HEK293 (cell line): ENCODE measurements around the gene ANO2.

Source experiments
- CTCF ChIA-PET: fragments of 350-600 bp; formaldehyde crosslinking; extraction: SDS; loops from one replicate; lab custom pipeline; 2021; ENCODE audit warnings: antibody characterized with exemption; lab: Yijun Ruan, JAX
- POLR2A ChIA-PET: fragments of 300-600 bp; formaldehyde crosslinking; extraction: SDS; loops from one replicate; lab custom pipeline; 2020; ENCODE audit warnings: antibody characterized with exemption, inconsistent platforms; lab: Yijun Ruan, JAX
- H3K27ac ChIP-seq: fragments of 200-500 bp; sonication (Bioruptor generic); 2 replicates; pipeline ENCODE4 v1.5.1; 2014; ENCODE audit warnings: low read depth, low read length, control low read depth, inconsistent platforms; ENCODE audit errors: extremely low read depth
- H3K36me3 ChIP-seq, 2 experiments: fragments of 200-500 bp in 1 of 2; sonication (Bioruptor generic) in 1 of 2; 1 replicate in 1 of 2; 2 replicates in 1 of 2; pipeline ENCODE4 v1.5.1; 2014 to 2017; ENCODE audit warnings: inconsistent platforms in 2 of 2, low read length in 2 of 2; ENCODE audit not compliant: control insufficient read depth in 2 of 2, insufficient read depth in 1 of 2
- H3K4me1 ChIP-seq: fragments of 200-500 bp; sonication (Bioruptor generic); 2 replicates; pipeline ENCODE4 v1.5.1; 2014; ENCODE audit warnings: mild to moderate bottlenecking, low read length, inconsistent platforms; ENCODE audit not compliant: control insufficient read depth, insufficient read depth
- H3K4me3 ChIP-seq: 2 replicates; pipeline ENCODE4 v1.5.1; 2011; ENCODE audit warnings: low read depth, mild to moderate bottlenecking, control low read depth, low read length, moderate library complexity
- H3K9me3 ChIP-seq: fragments of 200-500 bp; sonication (Bioruptor generic); 2 replicates; pipeline ENCODE4 v1.5.1; 2014; ENCODE audit warnings: low read depth, low read length, inconsistent platforms; ENCODE audit not compliant: control insufficient read depth, insufficient read depth
- GLI4 ChIP-seq: fragments of 450-650 bp; formaldehyde crosslinking; IDR thresholded peaks from 2 replicates; pipeline ENCODE4 v1.5.1; 2016; ENCODE audit warnings: missing biosample characterization, missing genetic modification characterization
- PRDM10 ChIP-seq: fragments of 450-650 bp; formaldehyde crosslinking; IDR thresholded peaks from 2 replicates; pipeline ENCODE4 v1.5.1; 2016; ENCODE audit warnings: missing biosample characterization, missing genetic modification characterization
- SETDB1 ChIP-seq: IDR thresholded peaks from one replicate; pipeline ENCODE4 v1.6.1; 2017; ENCODE audit warnings: mild to moderate bottlenecking, low read length, moderate library complexity, mixed read lengths; ENCODE audit not compliant: insufficient read length
- ZBTB20 ChIP-seq: fragments of 450-650 bp; formaldehyde crosslinking; IDR thresholded peaks from 2 replicates; pipeline ENCODE4 v1.5.1; 2016; ENCODE audit warnings: missing biosample characterization, missing genetic modification characterization
- ZNF114 ChIP-seq: fragments of 450-650 bp; formaldehyde crosslinking; IDR thresholded peaks from 2 replicates; pipeline ENCODE4 v1.5.0; 2017; ENCODE audit warnings: missing biosample characterization, missing genetic modification characterization
- ZNF211 ChIP-seq: fragments of 450-650 bp; formaldehyde crosslinking; IDR thresholded peaks from 2 replicates; pipeline ENCODE4 v1.5.1; 2016; ENCODE audit warnings: low read depth, missing biosample characterization, missing genetic modification characterization
- ZNF266 ChIP-seq: fragments of 450-650 bp; formaldehyde crosslinking; IDR thresholded peaks from 2 replicates; pipeline ENCODE4 v1.5.1; 2016; ENCODE audit warnings: missing biosample characterization, missing genetic modification characterization, low read depth
- ZNF302 ChIP-seq: fragments of 450-650 bp; formaldehyde crosslinking; IDR thresholded peaks from 2 replicates; pipeline ENCODE4 v1.5.1; 2016; ENCODE audit warnings: missing biosample characterization, missing genetic modification characterization, low read depth
- ZNF341 ChIP-seq: fragments of 450-650 bp; formaldehyde crosslinking; IDR thresholded peaks from 2 replicates; pipeline ENCODE4; 2016; ENCODE audit warnings: low read depth, missing biosample characterization, missing genetic modification characterization
- ZNF48 ChIP-seq: fragments of 450-650 bp; formaldehyde crosslinking; IDR thresholded peaks from 2 replicates; pipeline ENCODE4 v1.5.1; 2016; ENCODE audit warnings: missing biosample characterization, missing genetic modification characterization
- ZNF530 ChIP-seq: fragments of 450-650 bp; formaldehyde crosslinking; IDR thresholded peaks from 2 replicates; pipeline ENCODE4 v1.5.1; 2016; ENCODE audit warnings: low read depth, missing biosample characterization, missing genetic modification characterization
- ZNF544 ChIP-seq: fragments of 450-650 bp; formaldehyde crosslinking; IDR thresholded peaks from 2 replicates; pipeline ENCODE4 v1.5.0; 2017; ENCODE audit warnings: missing biosample characterization, missing genetic modification characterization
- ZNF626 ChIP-seq: fragments of 450-650 bp; sonication (Bioruptor Pico); formaldehyde crosslinking; IDR thresholded peaks from 2 replicates; pipeline ENCODE4 v1.5.1; 2018; ENCODE audit warnings: missing biosample characterization, missing genetic modification characterization, inconsistent platforms
- ZNF677 ChIP-seq: fragments of 450-650 bp; IDR thresholded peaks from 2 replicates; pipeline ENCODE4 v1.5.0; 2018; ENCODE audit warnings: missing biosample characterization, mild to moderate bottlenecking, missing genetic modification characterization, moderate library complexity
- ZNF704 ChIP-seq: fragments of 450-650 bp; formaldehyde crosslinking; IDR thresholded peaks from 2 replicates; pipeline ENCODE4 v1.5.1; 2016; ENCODE audit warnings: missing biosample characterization, missing genetic modification characterization
- ZNF791 ChIP-seq: fragments of 450-650 bp; formaldehyde crosslinking; IDR thresholded peaks from 2 replicates; pipeline ENCODE4 v1.5.1; 2016; ENCODE audit warnings: missing biosample characterization, missing genetic modification characterization
- ZSCAN23 ChIP-seq: fragments of 450-650 bp; formaldehyde crosslinking; IDR thresholded peaks from 2 replicates; pipeline ENCODE4 v1.5.1; 2016; ENCODE audit warnings: missing biosample characterization, missing genetic modification characterization

Gene ANO2

GRCh38 chr12:5907807-5908206, 37.3 kb downstream of the ANO2 start:
- TF ChIP-seq GLI4, result no peak
- no peak for TF ChIP-seq ZNF48 (tag by site-specific recombination)
- no peak for TF ChIP-seq ZSCAN23 (tag by site-specific recombination)
- TF ChIP-seq PRDM10 (tag by site-specific recombination), result no peak
- no peak for TF ChIP-seq ZNF341
- TF ChIP-seq ZNF791 (tag by site-specific recombination), result no peak
- H3K4me1 ChIP-seq, result no peaks in the 10 kb centered on the region
- POLR2A ChIA-PET, result no interaction called here
- no peak overlapping the region for H3K27ac ChIP-seq
- no peak overlapping the region for H3K4me3 ChIP-seq
- CTCF ChIA-PET, result interaction anchor here (1.0 to 1.8 kb wide), 3 partner anchors 81 to 133 kb away, joined by 3 to 7 read pairs (median 6); no protein-coding TSS in a partner anchor
- H3K36me3 ChIP-seq, result no peaks in the 10 kb centered on the region
- H3K9me3 ChIP-seq, result no peaks in the 10 kb centered on the region

GRCh38 chr12:5905757-5906156, 39.3 kb downstream of the ANO2 start:
- H3K4me1 ChIP-seq, result no peaks in the 10 kb centered on the region
- H3K27ac ChIP-seq, result no peak overlapping the region
- POLR2A ChIA-PET, result no interaction called here
- H3K4me3 ChIP-seq, result no peak overlapping the region
- no peaks in the 10 kb centered on the region for H3K36me3 ChIP-seq
- TF ChIP-seq ZNF544 (tag by site-specific recombination) (no peak), ZNF211 (tag by site-specific recombination) (no peak), SETDB1 (no peak)
- CTCF ChIA-PET, result interaction anchor here (0.7 to 2.1 kb wide), 2 partner anchors 132 to 1624 kb away, joined by 3 to 7 read pairs; no protein-coding TSS in a partner anchor
- no peaks in the 10 kb centered on the region for H3K9me3 ChIP-seq

- CTCF ChIA-PET, result no interaction called here
- TF ChIP-seq ZNF266, result no peak
- no peak for TF ChIP-seq ZBTB20 (tag by site-specific recombination)
- no peak for TF ChIP-seq ZNF626 (tag by site-specific recombination)
- TF ChIP-seq ZNF302 (tag by site-specific recombination), result no peak
- no peak for TF ChIP-seq ZNF704 (tag by site-specific recombination)
- no peak for TF ChIP-seq ZNF530 (tag by site-specific recombination)
- no peak for TF ChIP-seq ZNF677 (tag by site-specific recombination)
- TF ChIP-seq ZNF114 (tag by site-specific recombination), result no peak
- TF ChIP-seq, all 188 proteins: peak for 0
- POLR2A ChIA-PET, result no interaction called here
- Histone ChIP-seq H3K4me1 (no peaks in the 10 kb centered on the region), H3K36me3 (no peaks in the 10 kb centered on the region), H3K9me3 (no peaks in the 10 kb centered on the region), H3K4me3 (no peak overlapping the region), H3K27ac (no peak overlapping the region)
Observed at GRCh38 chr12:5904969-5905368, 40.1 kb downstream of the ANO2 start.
